ENCODE measurements around the gene GPR39.

GPR39 gene

GRCh38 chr2:132615329-132616085, 198.9 kb downstream of the GPR39 start:
- no peak for DNase-seq (ENCODE audit: low read depth)

GRCh38 chr2:132617989-132618388, 201.4 kb downstream of the GPR39 start:
- DNase-seq (ENCODE audit: low read depth) = no peak
- no peak overlapping the region for H3K4me3 ChIP-seq (ENCODE audit: low read depth, low read length)

More at GRCh38 chr2:132615329-132616085, 198.9 kb downstream of the GPR39 start:
- H3K4me3 ChIP-seq (ENCODE audit: low read depth, low read length) = no peak overlapping the region

- H3K4me3 ChIP-seq (ENCODE audit: low read depth, low read length) = no peak overlapping the region
- no peak for DNase-seq (ENCODE audit: low read depth)
Observed at GRCh38 chr2:132618734-132619133, 202.1 kb downstream of the GPR39 start.

- H3K4me3 ChIP-seq (ENCODE audit: low read depth, low read length) = no peak overlapping the region
- no peak for DNase-seq (ENCODE audit: low read depth)
Observed at GRCh38 chr2:132620115-132620514, 203.5 kb downstream of the GPR39 start.

GRCh38 chr2:132621131-132621875, 204.7 kb downstream of the GPR39 start:
- no peak overlapping the region for H3K4me3 ChIP-seq (ENCODE audit: low read depth, low read length)
- DNase-seq (ENCODE audit: low read depth) = peak; percentile 13

GRCh38 chr2:132623096-132623839, 206.7 kb downstream of the GPR39 start:
- peak; percentile 24 for DNase-seq (ENCODE audit: low read depth)
- no peak overlapping the region for H3K4me3 ChIP-seq (ENCODE audit: low read depth, low read length)

GRCh38 chr2:132627536-132627935, 210.9 kb downstream of the GPR39 start:
- H3K4me3 ChIP-seq (ENCODE audit: low read depth, low read length) = no peak overlapping the region
- no peak for DNase-seq (ENCODE audit: low read depth)

GRCh38 chr2:132632000-132632649, 215.5 kb downstream of the GPR39 start:
- DNase-seq (ENCODE audit: low read depth) = no peak
- H3K4me3 ChIP-seq (ENCODE audit: low read depth, low read length) = no peak overlapping the region

GRCh38 chr2:132633635-132634034, 217.0 kb downstream of the GPR39 start:
- no peak overlapping the region for H3K4me3 ChIP-seq (ENCODE audit: low read depth, low read length)
- DNase-seq (ENCODE audit: low read depth) = no peak

GRCh38 chr2:132636346-132636745, 219.7 kb downstream of the GPR39 start:
- no peak for DNase-seq (ENCODE audit: low read depth)
- H3K4me3 ChIP-seq (ENCODE audit: low read depth, low read length) = no peak overlapping the region

GRCh38 chr2:132638313-132639040, 221.9 kb downstream of the GPR39 start:
- no peak for DNase-seq (ENCODE audit: low read depth)

GRCh38 chr2:132640116-132640515, 223.5 kb downstream of the GPR39 start:
- H3K4me3 ChIP-seq (ENCODE audit: low read depth, low read length) = no peak overlapping the region
- no peak for DNase-seq (ENCODE audit: low read depth)

More at GRCh38 chr2:132638313-132639040, 221.9 kb downstream of the GPR39 start:
- no peak overlapping the region for H3K4me3 ChIP-seq (ENCODE audit: low read depth, low read length)

- no peak for DNase-seq (ENCODE audit: low read depth)
- no peak overlapping the region for H3K4me3 ChIP-seq (ENCODE audit: low read depth, low read length)
Observed at GRCh38 chr2:132641819-132642218, 225.2 kb downstream of the GPR39 start.

- H3K4me3 ChIP-seq (ENCODE audit: low read depth, low read length) = no peak overlapping the region
- DNase-seq (ENCODE audit: low read depth) = no peak
Observed at GRCh38 chr2:132642415-132642814, 225.8 kb downstream of the GPR39 start.

- peak overlapping the region; percentile 13 for H3K4me3 ChIP-seq (ENCODE audit: low read depth, low read length)
Observed at GRCh38 chr2:132645176-132645575, 228.6 kb downstream of the GPR39 start.

GRCh38 chr2:132645722-132646539, 229.3 kb downstream of the GPR39 start:
- H3K4me3 ChIP-seq (ENCODE audit: low read depth, low read length) = no peak overlapping the region
- DNase-seq (ENCODE audit: low read depth) = no peak

More at GRCh38 chr2:132645176-132645575, 228.6 kb downstream of the GPR39 start:
- DNase-seq (ENCODE audit: low read depth) = no peak

- no peak overlapping the region for H3K4me3 ChIP-seq (ENCODE audit: low read depth, low read length)
- DNase-seq (ENCODE audit: low read depth) = no peak
Observed at GRCh38 chr2:132646540-132647108, 230.0 kb downstream of the GPR39 start.

Measured in skeletal muscle cell (primary cell).